Measurements from ENCODE around the gene CUX1.
"Not testable (repeated sequence)": the region's sequence is repeated elsewhere in the genome, so short reads cannot be mapped to it uniquely, and the experiment has no call there.

The CUX1 gene

DNA sequence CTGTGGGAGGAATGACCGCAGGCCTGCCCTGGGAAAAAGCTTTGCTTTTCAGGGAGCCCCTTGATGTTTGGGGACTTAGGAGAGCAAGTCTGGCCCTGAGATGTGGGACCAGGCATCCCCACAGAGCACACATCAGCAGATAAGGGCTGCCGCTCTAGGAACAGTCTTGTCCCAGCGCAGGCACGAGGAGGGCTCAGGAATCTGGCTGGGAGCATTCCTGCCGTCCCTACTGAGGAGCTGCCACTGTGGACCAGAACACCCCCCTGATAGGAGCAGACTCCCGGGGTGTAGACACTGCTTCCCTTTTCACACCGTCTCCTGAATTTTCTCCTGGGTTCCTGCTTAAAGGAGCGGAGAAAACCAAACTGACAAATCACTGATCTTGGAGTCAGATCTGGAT is 232.3 kb downstream of the CUX1 start:
- TF ChIP-seq EZH2phosphoT487 (IDR thresholded peaks at IDR 0.05; ENCODE audit: low read length) (no peak), EZH2 (optimal IDR thresholded peaks at IDR 0.05; ENCODE audit: low read depth, low read length) (no peak)
- TF ChIP-seq, protein P1, sequence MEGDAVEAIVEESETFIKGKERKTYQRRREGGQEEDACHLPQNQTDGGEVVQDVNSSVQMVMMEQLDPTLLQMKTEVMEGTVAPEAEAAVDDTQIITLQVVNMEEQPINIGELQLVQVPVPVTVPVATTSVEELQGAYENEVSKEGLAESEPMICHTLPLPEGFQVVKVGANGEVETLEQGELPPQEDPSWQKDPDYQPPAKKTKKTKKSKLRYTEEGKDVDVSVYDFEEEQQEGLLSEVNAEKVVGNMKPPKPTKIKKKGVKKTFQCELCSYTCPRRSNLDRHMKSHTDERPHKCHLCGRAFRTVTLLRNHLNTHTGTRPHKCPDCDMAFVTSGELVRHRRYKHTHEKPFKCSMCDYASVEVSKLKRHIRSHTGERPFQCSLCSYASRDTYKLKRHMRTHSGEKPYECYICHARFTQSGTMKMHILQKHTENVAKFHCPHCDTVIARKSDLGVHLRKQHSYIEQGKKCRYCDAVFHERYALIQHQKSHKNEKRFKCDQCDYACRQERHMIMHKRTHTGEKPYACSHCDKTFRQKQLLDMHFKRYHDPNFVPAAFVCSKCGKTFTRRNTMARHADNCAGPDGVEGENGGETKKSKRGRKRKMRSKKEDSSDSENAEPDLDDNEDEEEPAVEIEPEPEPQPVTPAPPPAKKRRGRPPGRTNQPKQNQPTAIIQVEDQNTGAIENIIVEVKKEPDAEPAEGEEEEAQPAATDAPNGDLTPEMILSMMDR (IDR thresholded peaks at IDR 0.05; ENCODE audit: low read length): no peak
- Histone ChIP-seq H3F3A (ENCODE audit: insufficient read depth, low read length) (no peaks in the 10 kb centered on the region), H3K27ac (ENCODE audit: low read length) (no peak overlapping the region), H2AFZ (ENCODE audit: low read length) (no peak overlapping the region), H4K20me1 (ENCODE audit: insufficient read depth, low read length) (no peaks in the 10 kb centered on the region), H3K36me3 (replicated peaks; ENCODE audit: insufficient read depth, low read length) (no peaks in the 10 kb centered on the region), H3K9me2 (replicated peaks; ENCODE audit: insufficient read depth, low read length) (no peaks in the 10 kb centered on the region), H3K9me3 (replicated peaks; ENCODE audit: insufficient read depth, low read length) (no peaks in the 10 kb centered on the region), H3K4me2 (ENCODE audit: low read depth, low read length) (no peak overlapping the region), H3K9ac (ENCODE audit: low read length) (no peak overlapping the region), H3K4me1 (ENCODE audit: low read length) (0 out of 2 replicates have a peak, but pooled peaks cover 4% of the 10 kb centered on the region), H3K4me3 (ENCODE audit: low read length) (no peak overlapping the region), H3K79me2 (ENCODE audit: low read length) (peaks cover 6% of the 10 kb centered on the region), H3K27me3 (replicated peaks; ENCODE audit: insufficient read depth, low read length) (no peaks in the 10 kb centered on the region)
- no peak for DNase-seq

DNA sequence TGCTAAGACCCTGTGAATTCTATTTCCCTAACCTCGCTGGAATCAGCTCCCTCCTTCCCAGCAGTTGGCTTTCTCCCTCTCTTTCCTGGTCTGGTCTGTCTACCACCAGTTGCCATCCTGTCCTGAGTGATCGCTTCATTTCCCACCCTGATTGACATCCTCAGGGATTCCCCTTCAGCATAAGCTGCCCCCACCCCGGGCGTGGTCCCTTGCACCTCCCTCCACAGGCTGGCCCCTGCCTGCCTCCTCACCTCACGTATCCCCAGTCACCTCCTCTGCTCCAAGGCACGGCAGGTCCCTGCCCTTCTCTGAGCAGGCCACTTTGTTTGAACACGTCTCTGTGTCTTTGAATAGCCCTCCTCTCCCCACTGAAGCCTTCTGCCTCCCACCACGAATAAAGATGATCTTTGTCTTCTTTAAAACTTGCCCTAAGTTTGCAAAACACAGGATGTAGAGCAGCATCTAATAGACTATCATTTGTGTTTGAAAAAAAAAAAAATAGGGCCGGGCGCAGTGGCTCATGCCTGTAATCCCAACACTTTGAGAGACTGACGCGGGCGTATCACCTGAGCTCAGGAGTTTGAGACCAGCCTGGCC is 233.5 kb downstream of the CUX1 start:
- Histone ChIP-seq H3K9me2 (replicated peaks; ENCODE audit: insufficient read depth, low read length) (no peaks in the 10 kb centered on the region), H3K36me3 (replicated peaks; ENCODE audit: insufficient read depth, low read length) (no peaks in the 10 kb centered on the region), H3K4me1 (ENCODE audit: low read length) (0 out of 2 replicates have a peak, but pooled peaks cover 11% of the 10 kb centered on the region), H3K27ac (ENCODE audit: low read length) (no peak overlapping the region), H3K27me3 (replicated peaks; ENCODE audit: insufficient read depth, low read length) (no peaks in the 10 kb centered on the region), H4K20me1 (ENCODE audit: insufficient read depth, low read length) (no peaks in the 10 kb centered on the region), H3K4me3 (ENCODE audit: low read length) (no peak overlapping the region), H3K79me2 (ENCODE audit: low read length) (peaks cover 6% of the 10 kb centered on the region), H3K4me2 (ENCODE audit: low read depth, low read length) (no peak overlapping the region), H3F3A (ENCODE audit: insufficient read depth, low read length) (no peaks in the 10 kb centered on the region), H3K9me3 (replicated peaks; ENCODE audit: insufficient read depth, low read length) (no peaks in the 10 kb centered on the region), H2AFZ (ENCODE audit: low read length) (no peak overlapping the region), H3K9ac (ENCODE audit: low read length) (no peak overlapping the region)
- no peak for DNase-seq
- TF ChIP-seq EZH2phosphoT487 (IDR thresholded peaks at IDR 0.05; ENCODE audit: low read length) (no peak), EZH2 (optimal IDR thresholded peaks at IDR 0.05; ENCODE audit: low read depth, low read length) (no peak)
- TF ChIP-seq, protein P1 (IDR thresholded peaks at IDR 0.05; ENCODE audit: low read length): no peak

DNA sequence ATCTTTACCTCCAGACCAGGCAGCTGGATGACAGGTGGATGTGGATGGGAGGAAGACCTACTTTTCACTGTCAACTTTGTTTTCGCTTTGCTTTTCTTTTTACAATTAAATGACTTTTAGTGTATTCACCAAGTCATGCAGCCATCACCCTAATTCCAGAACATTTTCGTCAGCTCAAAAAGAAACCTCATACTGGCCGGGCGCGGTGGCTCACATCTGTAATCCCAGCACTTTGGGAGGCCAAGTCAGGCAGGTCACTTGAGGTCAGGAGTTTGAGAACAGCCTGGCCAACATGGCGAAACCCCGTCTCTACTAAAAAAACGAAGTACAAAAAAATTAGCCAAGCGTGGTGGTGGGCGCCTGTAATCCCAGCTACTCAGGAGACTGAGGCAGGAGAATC is 234.3 kb downstream of the CUX1 start:
- not testable (repeated sequence) for H3K4me3 ChIP-seq (ENCODE audit: low read length); H3K36me3 ChIP-seq (replicated peaks; ENCODE audit: insufficient read depth, low read length); H3K4me2 ChIP-seq (ENCODE audit: low read depth, low read length); DNase-seq; H3K9me2 ChIP-seq (replicated peaks; ENCODE audit: insufficient read depth, low read length); H3F3A ChIP-seq (ENCODE audit: insufficient read depth, low read length); H3K9ac ChIP-seq (ENCODE audit: low read length); H2AFZ ChIP-seq (ENCODE audit: low read length); H3K9me3 ChIP-seq (replicated peaks; ENCODE audit: insufficient read depth, low read length); H3K27me3 ChIP-seq (replicated peaks; ENCODE audit: insufficient read depth, low read length); H3K79me2 ChIP-seq (ENCODE audit: low read length); H3K27ac ChIP-seq (ENCODE audit: low read length); H4K20me1 ChIP-seq (ENCODE audit: insufficient read depth, low read length)
- 0 out of 2 replicates have a peak, but pooled peaks cover 11% of the 10 kb centered on the region for H3K4me1 ChIP-seq (ENCODE audit: low read length)

DNA sequence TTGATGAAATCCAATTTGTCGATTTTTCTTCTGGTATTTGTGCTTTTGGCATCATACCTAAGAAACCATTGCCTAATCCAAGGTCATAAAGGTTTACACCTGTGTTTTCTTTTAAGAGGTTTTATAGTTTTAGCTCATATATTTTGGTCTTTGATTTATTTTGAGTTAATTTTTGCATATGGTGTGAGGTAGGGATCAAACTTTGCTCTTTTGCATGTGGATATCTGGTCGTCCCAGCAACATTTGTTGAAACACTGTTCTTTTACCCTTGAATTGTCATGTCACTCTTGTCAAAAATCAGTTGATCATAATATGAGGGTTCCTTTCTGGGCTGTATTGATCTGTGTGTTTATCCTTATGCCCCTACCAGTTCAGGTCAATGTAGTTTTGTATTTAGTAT is 236.7 kb downstream of the CUX1 start:
- TF ChIP-seq, protein P1 (IDR thresholded peaks at IDR 0.05; ENCODE audit: low read length): no peak
- no peak for TF ChIP-seq EZH2phosphoT487 (IDR thresholded peaks at IDR 0.05; ENCODE audit: low read length)
- no peak for TF ChIP-seq EZH2 (optimal IDR thresholded peaks at IDR 0.05; ENCODE audit: low read depth, low read length)
- Histone ChIP-seq H3K4me2 (ENCODE audit: low read depth, low read length) (no peak overlapping the region), H3K4me1 (ENCODE audit: low read length) (0 out of 2 replicates have a peak, but pooled peaks cover 11% of the 10 kb centered on the region)

More for the DNA sequence above, 236.7 kb downstream of the CUX1 start:
- DNase-seq: no peak
- H2AFZ ChIP-seq (ENCODE audit: low read length): no peak overlapping the region
- H3K27ac ChIP-seq (ENCODE audit: low read length): no peak overlapping the region
- H3K9ac ChIP-seq (ENCODE audit: low read length): no peak overlapping the region
- H3K27me3 ChIP-seq (replicated peaks; ENCODE audit: insufficient read depth, low read length): no peaks in the 10 kb centered on the region
- H3K79me2 ChIP-seq (ENCODE audit: low read length): peaks cover 5% of the 10 kb centered on the region; the same call in 1 of the 2 replicates
- H4K20me1 ChIP-seq (ENCODE audit: insufficient read depth, low read length): no peaks in the 10 kb centered on the region
- H3K4me3 ChIP-seq (ENCODE audit: low read length): no peak overlapping the region
- no peaks in the 10 kb centered on the region for H3K9me3 ChIP-seq (replicated peaks; ENCODE audit: insufficient read depth, low read length)
- H3K9me2 ChIP-seq (replicated peaks; ENCODE audit: insufficient read depth, low read length): no peaks in the 10 kb centered on the region
- no peaks in the 10 kb centered on the region for H3F3A ChIP-seq (ENCODE audit: insufficient read depth, low read length)
- no peaks in the 10 kb centered on the region for H3K36me3 ChIP-seq (replicated peaks; ENCODE audit: insufficient read depth, low read length)

Measured in MM.1S (cell line).